ENCODE data around the gene GABRP.
A peak's percentile ranks its signal among the peaks of the same experiment; 100 is the strongest.

Gene GABRP

GRCh38 chr5:170860818-170861666 lies 77.5 kb downstream of the GABRP start (continued):
- TF ChIP-seq ZNF621 (tag by site-specific recombination; IDR thresholded peaks at IDR 0.05) (no peak), ZNF792 (tag by site-specific recombination; IDR thresholded peaks at IDR 0.05) (no peak), ZNF610 (tag by site-specific recombination; IDR thresholded peaks at IDR 0.05; ENCODE audit: borderline replicate concordance) (0 out of 2 replicates have a peak, but pooled peaks have one; percentile 33), ZNF514 (tag by site-specific recombination; IDR thresholded peaks at IDR 0.05) (no peak), ZNF560 (tag by site-specific recombination; IDR thresholded peaks at IDR 0.05; ENCODE audit: borderline replicate concordance) (0 out of 2 replicates have a peak, but pooled peaks have one; percentile 50)

GRCh38 chr5:170861667-170861916 lies 78.1 kb downstream of the GABRP start:
- peak overlapping the region; percentile 85 for H3K4me3 ChIP-seq (ENCODE audit: low read depth, low read length)
- TF ChIP-seq SP2 (tag by site-specific recombination; IDR thresholded peaks at IDR 0.05) (peak; percentile 37), KLF8 (tag by site-specific recombination; IDR thresholded peaks at IDR 0.05) (peak; percentile 9; the same call in 1 of the 2 replicates), KLF1 (tag by site-specific recombination; IDR thresholded peaks at IDR 0.05) (peak; percentile 71), ZNF266 (tag by site-specific recombination; IDR thresholded peaks at IDR 0.05; ENCODE audit: low read depth) (no peak), KLF9 (tag by site-specific recombination; IDR thresholded peaks at IDR 0.05; ENCODE audit: low read depth) (peak; percentile 75; the same call in 1 of the 2 replicates), SP3 (tag by site-specific recombination; IDR thresholded peaks at IDR 0.05) (peak; percentile 86)
- POLR2A ChIA-PET = no interaction called here
- no peaks in the 10 kb centered on the region; the same call in 1 of the 2 replicates for H3K4me1 ChIP-seq (ENCODE audit: control insufficient read depth, insufficient read depth, low read length)
- H3K36me3 ChIP-seq (ENCODE audit: control insufficient read depth in 2 of 2, insufficient read depth in 1 of 2, low read length in 2 of 2) = no peaks in the 10 kb centered on the region
- no peak overlapping the region for H3K27ac ChIP-seq (ENCODE audit: extremely low read depth, low read depth, low read length)
- no peaks in the 10 kb centered on the region; the same call in none of the 2 replicates for H3K9me3 ChIP-seq (ENCODE audit: control insufficient read depth, insufficient read depth, low read depth, low read length)
- CTCF ChIA-PET = no interaction called here

- Histone ChIP-seq H3K4me3 (ENCODE audit: low read depth, low read length) (peak within 1 kb of the TSS; percentile 85), H3K27ac (ENCODE audit: extremely low read depth, low read depth, low read length) (peak within 1 kb of the TSS; percentile 75; the same call in 1 of the 2 replicates)
- CTCF ChIA-PET = interaction anchor here (0.7 kb wide), 2 partner anchors 117 to 223 kb away, joined by 3 read pairs; no protein-coding TSS in a partner anchor
- TF ChIP-seq EGR2 (tag by site-specific recombination; IDR thresholded peaks at IDR 0.05; ENCODE audit: low read depth) (no peak; the same call in 1 of the 2 replicates), ZNF266 (tag by site-specific recombination; IDR thresholded peaks at IDR 0.05; ENCODE audit: low read depth) (no peak), GLI4 (tag by site-specific recombination; IDR thresholded peaks at IDR 0.05) (no peak), OVOL3 (tag by site-specific recombination; IDR thresholded peaks at IDR 0.05) (no peak), ZSCAN18 (tag by site-specific recombination; IDR thresholded peaks at IDR 0.05) (no peak), ZNF549 (tag by site-specific recombination; IDR thresholded peaks at IDR 0.05) (no peak), ZNF366 (tag by site-specific recombination; conservative IDR thresholded peaks at IDR 0.05) (no peak), ZFP37 (tag by site-specific recombination; IDR thresholded peaks at IDR 0.05) (peak; percentile 79; the same call in 1 of the 2 replicates), ZBTB8A (tag by site-specific recombination; IDR thresholded peaks at IDR 0.05) (peak; percentile 95), ZNF561 (tag by site-specific recombination; IDR thresholded peaks at IDR 0.05; ENCODE audit: borderline replicate concordance) (peak; percentile 79), ZSCAN30 (tag by site-specific recombination; IDR thresholded peaks at IDR 0.05) (peak; percentile 65), ZNF146 (tag by site-specific recombination; IDR thresholded peaks at IDR 0.05) (no peak), OSR2 (tag by site-specific recombination; IDR thresholded peaks at IDR 0.05) (no peak), HOXD13 (CRISPR knock-in tag; IDR thresholded peaks at IDR 0.05; ENCODE audit: borderline replicate concordance) (no peak), ZNF112 (tag by site-specific recombination; IDR thresholded peaks at IDR 0.05) (no peak), ZFP69B (tag by site-specific recombination; IDR thresholded peaks at IDR 0.05) (no peak), PBX3 (CRISPR knock-in tag; IDR thresholded peaks at IDR 0.05) (no peak), ZNF558 (tag by site-specific recombination; IDR thresholded peaks at IDR 0.05) (no peak), ZNF571 (tag by site-specific recombination; IDR thresholded peaks at IDR 0.05) (no peak), ZNF292 (tag by site-specific recombination; IDR thresholded peaks at IDR 0.05; ENCODE audit: borderline replicate concordance, low read depth) (no peak)
Measured at GRCh38 chr5:170861917-170862766, 78.6 kb downstream of the GABRP start, which contains the start of gene RANBP17. RANBP17 (plus strand) TSS chr5:170862018.

More at GRCh38 chr5:170861917-170862766, 78.6 kb downstream of the GABRP start, which contains the start of gene RANBP17:
- Histone ChIP-seq H3K9me3 (ENCODE audit: control insufficient read depth, insufficient read depth, low read depth, low read length) (no peaks in the 10 kb centered on the region; the same call in none of the 2 replicates), H3K36me3 (ENCODE audit: control insufficient read depth in 2 of 2, insufficient read depth in 1 of 2, low read length in 2 of 2) (no peaks in the 10 kb centered on the region), H3K4me1 (ENCODE audit: control insufficient read depth, insufficient read depth, low read length) (no peaks in the 10 kb centered on the region; the same call in 1 of the 2 replicates)
- POLR2A ChIA-PET = no interaction called here

Measured in HEK293 (cell line).